ENCODE results near the gene TSC1. TPM values are rescaled to one million over a fixed set of nuclear protein-coding genes. Genes with fewer than 3 reads are reported as not detected.

The TSC1 gene
- total and polyA plus RNA-seq, 2 donors (not counting 3 experiments of a cell fraction or from before 2014, with no cell fraction given): 43.9 to 51.2 TPM

- H3K27ac ChIP-seq (ENCODE audit: insufficient read depth, low read depth, low read length): no peak overlapping the region
- H3K4me2 ChIP-seq (ENCODE audit: insufficient read depth, low read length): no peak overlapping the region
- dilution Hi-C loops (cut with MboI; ENCODE audit: extremely low pct_ligation_motif_present, low sequenced_read_pairs): no loop called here
- no peak overlapping the region for H3K4me3 ChIP-seq (replicated peaks in 1 of 3; ENCODE audit: insufficient read depth in 1 of 3, low read depth in 1 of 3, low read length in 3 of 3)
- H3K79me2 ChIP-seq (ENCODE audit: control insufficient read depth, insufficient read depth, low read length): no peaks in the 10 kb centered on the region
- TF ChIP-seq POLR2A (IDR thresholded peaks at IDR 0.05; ENCODE audit: low read depth, low read length): no peak
- no peak for TF ChIP-seq GATA2 (IDR thresholded peaks at IDR 0.05; ENCODE audit: insufficient read depth, insufficient read length, low read depth, low read length)
- no peak for TF ChIP-seq POLR2AphosphoS5 (IDR thresholded peaks at IDR 0.05; ENCODE audit: insufficient read depth, low read depth, low read length)
- TF ChIP-seq EZH2 (IDR thresholded peaks at IDR 0.05; ENCODE audit: borderline replicate concordance, low read depth, low read length, severe bottlenecking): no peak
- no peak for TF ChIP-seq JUN (IDR thresholded peaks at IDR 0.05; ENCODE audit: borderline replicate concordance, insufficient read depth, insufficient read length, low read depth)
- no peak for TF ChIP-seq MYC (IDR thresholded peaks at IDR 0.05; ENCODE audit: low read depth, low read length)
- TF ChIP-seq MAX (IDR thresholded peaks at IDR 0.05; ENCODE audit: insufficient read depth, insufficient read length): no peak
- TF ChIP-seq FOS (IDR thresholded peaks at IDR 0.05; ENCODE audit: borderline replicate concordance, insufficient read depth, low read length): no peak
- no peaks in the 10 kb centered on the region for H3K27me3 ChIP-seq (ENCODE audit: control insufficient read depth in 2 of 2, insufficient read depth in 2 of 2, low read length in 2 of 2)
- no peaks in the 10 kb centered on the region for H3K4me1 ChIP-seq (ENCODE audit: control insufficient read depth, extremely low read depth, insufficient read depth, low read length)
- DNase-seq (ENCODE audit: low read depth, low spot score) (no peak), FAIRE-seq (no peak)
- ChIA-PET POLR2A (interaction anchor here (0.8 kb wide), 1 partner anchor 403 kb away, joined by 3 read pairs; no protein-coding TSS in a partner anchor), CTCF (interaction anchor here (0.6 to 1.1 kb wide), 2 partner anchors 14 to 18 kb away, joined by 3 to 4 read pairs; no protein-coding TSS in a partner anchor)
- no peak overlapping the region for H3K9ac ChIP-seq (replicated peaks; ENCODE audit: extremely low read depth, insufficient read depth, low read length)
- no peaks in the 10 kb centered on the region for H4K20me1 ChIP-seq (replicated peaks; ENCODE audit: control insufficient read depth, extremely low read depth, insufficient read depth, low read length)
- BruUV-seq (replicated peaks): no TSS peak
- H3K9me1 ChIP-seq (replicated peaks; ENCODE audit: control insufficient read depth, extremely low read depth, insufficient read depth, low read length): no peaks in the 10 kb centered on the region
- H2AFZ ChIP-seq (ENCODE audit: low read depth, low read length): no peak overlapping the region
- intact Hi-C loops (cut with micrococcal nuclease): no loop called here
- H3K36me3 ChIP-seq (ENCODE audit: control insufficient read depth in 2 of 2, extremely low read depth in 1 of 2, insufficient read depth in 2 of 2, low read length in 2 of 2): no peaks in the 10 kb centered on the region
- no peaks in the 10 kb centered on the region for H3K9me3 ChIP-seq (replicated peaks; ENCODE audit: control insufficient read depth, insufficient read depth, low read length)
These were observed 98.1 kb downstream of the TSC1 start for GRCh38 chr9:132846109-132846917.
